ENCODE measurements around the gene ZNF579. TPM values are rescaled to one million over a fixed set of nuclear protein-coding genes. Genes with fewer than 3 reads are reported as not detected.

ZNF579 gene
- total and polyA plus RNA-seq, 9 of the 15 experiments (the other 6 are each of a cell fraction or from before 2014, with no cell fraction given), result 0.06 to 15.9 (median 1.6) TPM

- TF ChIP-seq ZNF740 (CRISPR knock-in tag; IDR thresholded peaks at IDR 0.05), result no peak
- TF ChIP-seq ZNF740 (tag; IDR thresholded peaks at IDR 0.05), result no peak
- peak; percentile 69 for TF ChIP-seq ARHGAP35 (IDR thresholded peaks at IDR 0.05; ENCODE audit: partially characterized antibody)
- TF ChIP-seq, protein P1, sequence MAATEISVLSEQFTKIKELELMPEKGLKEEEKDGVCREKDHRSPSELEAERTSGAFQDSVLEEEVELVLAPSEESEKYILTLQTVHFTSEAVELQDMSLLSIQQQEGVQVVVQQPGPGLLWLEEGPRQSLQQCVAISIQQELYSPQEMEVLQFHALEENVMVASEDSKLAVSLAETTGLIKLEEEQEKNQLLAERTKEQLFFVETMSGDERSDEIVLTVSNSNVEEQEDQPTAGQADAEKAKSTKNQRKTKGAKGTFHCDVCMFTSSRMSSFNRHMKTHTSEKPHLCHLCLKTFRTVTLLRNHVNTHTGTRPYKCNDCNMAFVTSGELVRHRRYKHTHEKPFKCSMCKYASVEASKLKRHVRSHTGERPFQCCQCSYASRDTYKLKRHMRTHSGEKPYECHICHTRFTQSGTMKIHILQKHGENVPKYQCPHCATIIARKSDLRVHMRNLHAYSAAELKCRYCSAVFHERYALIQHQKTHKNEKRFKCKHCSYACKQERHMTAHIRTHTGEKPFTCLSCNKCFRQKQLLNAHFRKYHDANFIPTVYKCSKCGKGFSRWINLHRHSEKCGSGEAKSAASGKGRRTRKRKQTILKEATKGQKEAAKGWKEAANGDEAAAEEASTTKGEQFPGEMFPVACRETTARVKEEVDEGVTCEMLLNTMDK (IDR thresholded peaks at IDR 0.05; ENCODE audit: borderline replicate concordance, insufficient read depth, low read depth, low read length, poor library complexity, severe bottlenecking), result no peak
- TF ChIP-seq KLF1 (tag; IDR thresholded peaks at IDR 0.05), result no peak
- TF ChIP-seq XRCC3 (IDR thresholded peaks at IDR 0.05), result no peak
- TF ChIP-seq VEZF1 (CRISPR knock-in tag; IDR thresholded peaks at IDR 0.05), result no peak
- TF ChIP-seq CBX8 (IDR thresholded peaks at IDR 0.05; ENCODE audit: borderline replicate concordance, extremely low read depth, low read depth, low read length, poor library complexity, severe bottlenecking), result no peak
- no peak for TF ChIP-seq ZBTB17 (CRISPR knock-in tag; IDR thresholded peaks at IDR 0.05)
- TF ChIP-seq ZNF764 (CRISPR knock-in tag; IDR thresholded peaks at IDR 0.05; ENCODE audit: low read depth), result no peak
- TF ChIP-seq ZC3H11A (IDR thresholded peaks at IDR 0.05; ENCODE audit: low read depth, low read length), result no peak
- TF ChIP-seq, protein P2, sequence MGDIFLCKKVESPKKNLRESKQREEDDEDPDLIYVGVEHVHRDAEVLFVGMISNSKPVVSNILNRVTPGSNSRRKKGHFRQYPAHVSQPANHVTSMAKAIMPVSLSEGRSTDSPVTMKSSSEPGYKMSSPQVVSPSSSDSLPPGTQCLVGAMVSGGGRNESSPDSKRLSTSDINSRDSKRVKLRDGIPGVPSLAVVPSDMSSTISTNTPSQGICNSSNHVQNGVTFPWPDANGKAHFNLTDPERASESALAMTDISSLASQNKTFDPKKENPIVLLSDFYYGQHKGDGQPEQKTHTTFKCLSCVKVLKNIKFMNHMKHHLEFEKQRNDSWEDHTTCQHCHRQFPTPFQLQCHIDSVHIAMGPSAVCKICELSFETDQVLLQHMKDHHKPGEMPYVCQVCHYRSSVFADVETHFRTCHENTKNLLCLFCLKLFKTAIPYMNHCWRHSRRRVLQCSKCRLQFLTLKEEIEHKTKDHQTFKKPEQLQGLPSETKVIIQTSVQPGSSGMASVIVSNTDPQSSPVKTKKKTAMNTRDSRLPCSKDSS (IDR thresholded peaks at IDR 0.05; ENCODE audit: low read depth, partially characterized antibody), result peak; percentile 26
These were observed 654 bp downstream of the ZNF579 start (continued) for GRCh38 chr19:55579766-55580621.

All from K562 (cell line).